Upper lobe of right lung (tissue), 1 donor: ENCODE data around the gene RASGRF1. TPM values are rescaled to one million over a fixed set of nuclear protein-coding genes. Genes with fewer than 3 reads are reported as not detected.

Source experiments
- ATAC-seq: fragments of 200-7000 bp; cut with Tn5 transposase; one replicate; pipeline ENCODE4 v1.9.1; 2020; ENCODE audit warnings: mild to moderate bottlenecking, moderate library complexity
- DNase-seq: peaks from one replicate; pipeline ENCODE4 v3.0.0-alpha.2; 2020
- H3K27ac ChIP-seq: fragments of 200-600 bp; one replicate; pipeline ENCODE4 v1.8.0; 2022
- H3K27me3 ChIP-seq: fragments of 200-600 bp; one replicate; pipeline ENCODE4 v1.8.0; 2022; ENCODE audit warnings: mild to moderate bottlenecking
- H3K36me3 ChIP-seq: fragments of 200-600 bp; one replicate; pipeline ENCODE4 v1.8.0; 2022
- H3K4me1 ChIP-seq: fragments of 200-600 bp; one replicate; pipeline ENCODE4 v1.8.0; 2022
- H3K4me3 ChIP-seq: fragments of 200-600 bp; one replicate; pipeline ENCODE4 v1.8.0; 2022; ENCODE audit warnings: mild to moderate bottlenecking
- H3K9me3 ChIP-seq: fragments of 200-600 bp; one replicate; pipeline ENCODE4 v1.8.0; 2022
- intact Hi-C: fragments of 100-400 bp; cut with DNase I; formaldehyde crosslinking; loops from one replicate; pipeline ENCODE4 v1.11.0; 2022
- total RNA-seq: library from RNA; stranded (reverse); fragmentation: NEBNext Ultra II Directional; extraction: Animal tissue kit (Norgen Biotek cat#: 25700); gene quantifications from one replicate; pipeline ENCODE4 v1.2.1, GENCODE V29; 2021
- TF ChIP-seq, protein P1 (sequence below): fragments of 200-600 bp; IDR thresholded peaks from one replicate; pipeline ENCODE4 v1.8.0; 2022; ENCODE audit warnings: antibody characterized with exemption
- donor health status: DM: no; HTN: yes; CAD: no; lungs with severe emphysema.

Gene RASGRF1
- total RNA-seq, 1 donor from 2014 or later, result 105 TPM

DNA sequence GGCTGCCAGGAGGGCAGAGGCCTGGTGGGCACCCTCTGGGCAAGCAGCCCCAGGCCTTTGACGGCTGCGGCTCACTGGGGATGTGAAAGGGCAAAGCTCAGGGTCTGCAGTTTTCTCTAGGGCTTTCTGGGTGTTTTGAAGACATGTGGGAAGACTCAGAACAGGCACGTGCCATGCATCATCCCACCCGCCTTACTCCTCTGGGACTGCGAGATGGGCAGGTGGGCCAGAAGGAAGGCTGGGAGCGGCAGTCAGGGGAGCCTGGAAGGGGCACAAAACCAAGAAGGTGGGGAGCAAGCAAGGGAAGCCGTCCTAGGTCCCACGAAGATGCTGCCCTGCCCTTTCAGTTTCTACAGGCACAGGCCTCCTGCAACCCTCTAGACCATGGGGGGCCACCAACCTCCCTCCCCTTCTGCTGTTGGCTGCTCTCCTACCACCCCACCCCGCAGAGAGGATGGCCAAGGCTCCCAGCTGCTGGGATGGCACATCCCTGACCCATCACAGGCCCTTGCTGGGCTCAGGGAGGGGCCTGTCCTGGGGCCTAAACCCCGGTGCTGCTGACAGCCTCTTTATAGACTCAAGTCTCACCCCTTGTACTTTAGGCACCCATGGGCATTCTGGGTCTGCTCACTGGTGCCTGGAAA lies 73.9 kb downstream of the RASGRF1 start:
- Histone ChIP-seq H3K4me1 (no peaks in the 10 kb centered on the region), H3K27ac (no peak overlapping the region), H3K9me3 (no peaks in the 10 kb centered on the region), H3K36me3 (no peaks in the 10 kb centered on the region), H3K27me3 (no peaks in the 10 kb centered on the region), H3K4me3 (no peak overlapping the region)
- intact Hi-C loops, result no loop called here
- ATAC-seq (no peak), DNase-seq (no peak)
- TF ChIP-seq, protein P1, sequence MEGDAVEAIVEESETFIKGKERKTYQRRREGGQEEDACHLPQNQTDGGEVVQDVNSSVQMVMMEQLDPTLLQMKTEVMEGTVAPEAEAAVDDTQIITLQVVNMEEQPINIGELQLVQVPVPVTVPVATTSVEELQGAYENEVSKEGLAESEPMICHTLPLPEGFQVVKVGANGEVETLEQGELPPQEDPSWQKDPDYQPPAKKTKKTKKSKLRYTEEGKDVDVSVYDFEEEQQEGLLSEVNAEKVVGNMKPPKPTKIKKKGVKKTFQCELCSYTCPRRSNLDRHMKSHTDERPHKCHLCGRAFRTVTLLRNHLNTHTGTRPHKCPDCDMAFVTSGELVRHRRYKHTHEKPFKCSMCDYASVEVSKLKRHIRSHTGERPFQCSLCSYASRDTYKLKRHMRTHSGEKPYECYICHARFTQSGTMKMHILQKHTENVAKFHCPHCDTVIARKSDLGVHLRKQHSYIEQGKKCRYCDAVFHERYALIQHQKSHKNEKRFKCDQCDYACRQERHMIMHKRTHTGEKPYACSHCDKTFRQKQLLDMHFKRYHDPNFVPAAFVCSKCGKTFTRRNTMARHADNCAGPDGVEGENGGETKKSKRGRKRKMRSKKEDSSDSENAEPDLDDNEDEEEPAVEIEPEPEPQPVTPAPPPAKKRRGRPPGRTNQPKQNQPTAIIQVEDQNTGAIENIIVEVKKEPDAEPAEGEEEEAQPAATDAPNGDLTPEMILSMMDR, result no peak

DNA sequence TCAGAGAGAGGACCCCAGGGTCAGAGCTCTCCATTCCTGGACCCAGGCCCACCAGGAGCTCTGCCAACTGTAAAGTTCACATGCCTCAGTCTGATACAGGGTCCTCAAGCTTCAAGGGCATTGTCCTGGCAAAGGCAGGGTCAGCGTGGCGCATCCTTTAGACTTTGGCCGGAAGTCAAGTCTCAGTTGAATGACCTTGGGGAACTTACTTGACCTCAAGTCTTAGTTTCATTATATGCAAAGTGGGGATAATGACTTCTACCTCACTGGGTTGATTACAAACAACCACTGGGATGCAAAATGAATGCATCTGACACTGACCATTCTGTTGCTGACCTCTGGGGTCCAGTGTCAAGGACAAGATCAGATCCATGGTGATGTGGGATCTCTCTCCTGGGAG lies 75.2 kb downstream of the RASGRF1 start:
- H3K4me3 ChIP-seq, result no peak overlapping the region
- no peak overlapping the region for H3K27ac ChIP-seq
- no peaks in the 10 kb centered on the region for H3K9me3 ChIP-seq
- intact Hi-C loops, result no loop called here
- TF ChIP-seq, protein P1, result no peak
- H3K4me1 ChIP-seq, result no peaks in the 10 kb centered on the region
- H3K36me3 ChIP-seq, result no peaks in the 10 kb centered on the region
- ATAC-seq (no peak), DNase-seq (no peak)
- H3K27me3 ChIP-seq, result no peaks in the 10 kb centered on the region

DNA sequence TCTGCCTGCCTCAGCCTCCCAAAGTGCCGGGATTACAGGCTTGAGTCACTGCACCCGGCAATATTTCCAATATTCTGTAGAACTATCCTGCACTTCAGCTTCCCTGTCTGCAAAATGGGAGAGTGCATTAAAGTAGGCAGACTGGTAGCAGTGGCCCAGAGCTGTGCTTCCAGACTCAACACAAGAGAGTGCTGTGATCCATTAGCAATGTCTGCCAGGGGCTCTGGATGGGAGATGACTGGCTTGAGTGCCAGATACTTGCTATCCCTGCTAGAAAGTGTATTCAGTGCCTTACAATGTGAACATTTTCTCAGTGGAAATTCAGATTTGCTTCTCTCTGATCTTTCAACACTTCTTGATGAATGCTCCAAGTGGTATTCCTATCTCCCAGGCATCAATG lies 80.3 kb downstream of the RASGRF1 start:
- Histone ChIP-seq H3K4me3 (no peak overlapping the region), H3K27ac (no peak overlapping the region), H3K36me3 (no peaks in the 10 kb centered on the region), H3K9me3 (no peaks in the 10 kb centered on the region), H3K27me3 (no peaks in the 10 kb centered on the region), H3K4me1 (peaks cover 2% of the 10 kb centered on the region)
- intact Hi-C loops, result no loop called here
- DNase-seq (no peak), ATAC-seq (no peak)
- TF ChIP-seq, protein P1, result no peak

DNA sequence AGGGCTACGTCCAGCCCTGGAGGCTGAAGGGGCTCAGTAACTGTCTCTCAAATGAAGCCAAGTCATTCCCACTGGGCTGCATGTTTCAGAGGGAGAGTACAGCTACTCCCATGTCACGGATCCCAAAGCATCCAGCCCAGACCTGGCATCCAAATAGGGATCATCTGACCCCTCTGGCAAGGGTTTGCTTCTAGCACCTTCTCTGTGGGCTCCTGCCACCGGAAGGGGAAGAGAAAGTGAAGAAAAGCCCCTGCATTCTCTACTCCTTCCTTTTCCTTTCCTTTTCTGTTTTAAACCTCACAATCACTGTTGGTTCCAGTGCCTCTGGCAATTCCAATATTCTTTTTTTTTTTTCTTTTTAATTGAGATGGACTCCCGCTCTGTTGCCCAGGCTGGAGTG lies 81.2 kb downstream of the RASGRF1 start:
- no peak overlapping the region for H3K4me3 ChIP-seq
- no peak overlapping the region for H3K27ac ChIP-seq
- ATAC-seq, result no peak
- DNase-seq, result no peak
- peaks cover 11% of the 10 kb centered on the region for H3K4me1 ChIP-seq
- H3K9me3 ChIP-seq, result no peaks in the 10 kb centered on the region
- H3K36me3 ChIP-seq, result no peaks in the 10 kb centered on the region
- TF ChIP-seq, protein P1, result no peak
- intact Hi-C loops, result no loop called here
- H3K27me3 ChIP-seq, result no peaks in the 10 kb centered on the region

DNA sequence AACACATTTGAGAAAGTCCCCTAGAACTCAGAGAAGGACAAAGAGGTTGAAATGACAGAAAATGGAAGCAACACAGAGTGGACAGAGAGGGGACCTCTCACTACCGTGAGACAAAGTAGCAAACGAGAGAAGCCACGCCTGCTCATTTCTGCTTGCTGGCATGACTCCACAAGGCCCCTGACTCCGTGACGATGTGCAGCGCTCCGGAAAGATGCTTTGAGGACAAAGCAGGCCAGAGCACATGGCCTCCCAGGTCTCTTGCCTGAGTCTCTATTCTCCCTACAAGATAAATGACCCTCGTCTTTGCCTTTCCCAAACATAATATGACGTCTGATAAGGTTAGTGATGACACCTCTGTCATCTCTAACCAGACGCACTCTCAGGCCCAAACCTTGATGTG lies 81.9 kb downstream of the RASGRF1 start:
- Histone ChIP-seq H3K27me3 (no peaks in the 10 kb centered on the region), H3K27ac (no peak overlapping the region), H3K9me3 (no peaks in the 10 kb centered on the region), H3K36me3 (no peaks in the 10 kb centered on the region), H3K4me3 (no peak overlapping the region), H3K4me1 (peaks cover 14% of the 10 kb centered on the region)
- DNase-seq (no peak), ATAC-seq (no peak)
- intact Hi-C loops, result no loop called here
- TF ChIP-seq, protein P1, result no peak

DNA sequence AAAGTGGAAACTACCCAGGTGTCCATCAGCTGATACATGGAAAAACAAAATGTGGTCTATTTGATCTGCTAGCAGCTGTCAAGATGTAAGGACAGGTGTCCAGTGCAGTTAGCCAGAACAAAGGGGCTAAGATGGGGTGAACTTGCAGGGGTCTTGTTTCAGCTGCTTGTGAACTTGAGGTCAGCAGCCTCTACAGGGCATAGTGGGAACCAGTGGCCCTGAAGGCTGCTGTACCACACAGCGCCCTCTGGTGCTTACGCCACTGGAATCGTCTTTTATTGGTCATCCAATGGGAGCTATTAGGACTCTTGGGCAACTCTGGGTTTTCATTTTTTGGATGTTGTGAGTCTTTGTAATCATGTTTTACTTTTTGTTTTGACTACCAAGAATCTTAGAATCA lies 83.5 kb downstream of the RASGRF1 start:
- Histone ChIP-seq H3K4me3 (no peak overlapping the region), H3K27me3 (no peaks in the 10 kb centered on the region), H3K27ac (no peak overlapping the region), H3K4me1 (peaks cover 14% of the 10 kb centered on the region), H3K9me3 (no peaks in the 10 kb centered on the region), H3K36me3 (no peaks in the 10 kb centered on the region)
- TF ChIP-seq, protein P1, result peak; percentile 47
- intact Hi-C loops, result no loop called here
- ATAC-seq, result peak; percentile 66
- DNase-seq, result no peak
